ENCODE measurements around the gene ATP11A. TPM values are rescaled to one million over a fixed set of nuclear protein-coding genes. Genes with fewer than 3 reads are reported as not detected.
"Not testable (repeated sequence)": the region's sequence is repeated elsewhere in the genome, so short reads cannot be mapped to it uniquely, and the experiment has no call there.

The ATP11A gene
- total RNA-seq, 1 experiment from 2014 or later: 4.5 TPM

DNA sequence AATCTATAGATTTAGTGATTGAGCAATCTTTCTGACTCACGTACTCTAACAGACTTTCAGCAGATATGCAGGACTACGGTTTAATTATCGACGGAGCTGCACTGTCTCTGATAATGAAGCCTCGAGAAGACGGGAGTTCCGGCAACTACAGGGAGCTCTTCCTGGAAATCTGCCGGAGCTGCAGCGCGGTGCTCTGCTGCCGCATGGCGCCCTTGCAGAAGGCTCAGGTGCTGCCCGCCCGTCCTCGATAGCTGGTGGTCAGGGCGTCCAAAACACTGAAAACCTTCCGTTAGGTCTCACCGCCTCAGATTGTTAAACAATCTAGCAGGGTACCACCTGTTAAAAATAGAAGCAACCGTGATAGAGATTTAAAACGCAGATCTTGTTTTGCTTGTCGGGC lies 166.0 kb downstream of the ATP11A start:
- in situ Hi-C loops (cut with HindIII; ENCODE audit: low sequenced_read_pairs): no loop called here
- DNase-seq (ENCODE audit: low spot score): no peak

DNA sequence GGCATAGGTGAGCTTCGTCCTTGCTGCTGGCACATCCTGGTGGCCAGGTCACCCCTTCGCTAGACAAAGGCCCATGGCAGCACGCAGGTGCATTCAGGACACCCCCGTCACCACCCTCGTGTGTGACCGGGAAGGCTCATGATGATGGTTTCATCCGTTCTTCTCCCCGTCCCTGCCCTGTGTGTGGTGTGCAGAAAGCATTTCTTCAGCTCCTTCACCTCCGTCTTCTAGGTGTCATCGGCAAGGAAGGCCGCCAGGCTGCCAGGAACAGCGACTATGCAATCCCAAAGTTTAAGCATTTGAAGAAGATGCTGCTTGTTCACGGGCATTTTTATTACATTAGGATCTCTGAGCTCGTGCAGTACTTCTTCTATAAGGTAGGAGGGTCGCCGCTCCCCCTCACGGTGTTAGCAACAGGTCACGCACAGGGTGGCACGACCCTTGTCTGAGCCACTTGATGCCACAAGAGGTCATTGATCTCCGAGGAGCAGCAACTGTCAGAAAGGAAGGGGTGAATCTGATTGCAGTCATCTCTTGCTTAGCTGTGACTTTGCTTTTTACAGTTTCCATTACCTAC lies 168.2 kb downstream of the ATP11A start:
- in situ Hi-C loops (cut with HindIII; ENCODE audit: low sequenced_read_pairs): no loop called here
- no peak for DNase-seq (ENCODE audit: low spot score)

DNA sequence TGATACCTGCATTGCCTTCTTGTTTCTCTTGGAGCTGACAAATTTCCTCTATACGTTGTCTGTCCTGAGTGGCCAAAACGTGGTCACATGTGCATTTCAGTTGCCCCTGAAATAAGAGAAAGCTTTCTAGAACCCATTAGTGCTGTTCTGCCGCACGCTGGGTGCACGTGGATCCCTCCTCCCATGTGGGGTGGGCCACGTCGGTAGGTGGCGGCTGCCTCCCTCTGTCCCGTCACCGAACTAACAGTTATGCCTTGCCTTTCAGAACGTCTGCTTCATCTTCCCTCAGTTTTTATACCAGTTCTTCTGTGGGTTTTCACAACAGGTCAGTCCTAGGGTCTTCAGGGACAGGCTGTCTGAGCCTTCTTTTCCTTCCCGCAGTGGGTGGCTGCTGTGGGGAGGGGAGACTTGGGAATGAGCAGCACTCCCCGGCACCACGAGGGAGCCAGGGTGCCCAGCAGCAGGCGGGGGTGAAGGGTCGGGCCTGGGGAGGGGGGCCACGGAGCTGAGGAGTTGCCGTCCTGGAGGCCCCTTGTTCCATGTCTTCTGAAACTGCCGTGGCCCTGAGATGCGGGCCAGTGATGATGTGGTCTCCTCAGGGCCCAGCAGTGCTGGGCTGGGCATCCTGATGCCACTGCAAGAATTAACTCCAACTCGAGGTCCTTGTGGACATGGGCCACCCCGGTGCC lies 169.4 kb downstream of the ATP11A start:
- in situ Hi-C loops (cut with HindIII; ENCODE audit: low sequenced_read_pairs): no loop called here
- DNase-seq (ENCODE audit: low spot score): no peak

DNA sequence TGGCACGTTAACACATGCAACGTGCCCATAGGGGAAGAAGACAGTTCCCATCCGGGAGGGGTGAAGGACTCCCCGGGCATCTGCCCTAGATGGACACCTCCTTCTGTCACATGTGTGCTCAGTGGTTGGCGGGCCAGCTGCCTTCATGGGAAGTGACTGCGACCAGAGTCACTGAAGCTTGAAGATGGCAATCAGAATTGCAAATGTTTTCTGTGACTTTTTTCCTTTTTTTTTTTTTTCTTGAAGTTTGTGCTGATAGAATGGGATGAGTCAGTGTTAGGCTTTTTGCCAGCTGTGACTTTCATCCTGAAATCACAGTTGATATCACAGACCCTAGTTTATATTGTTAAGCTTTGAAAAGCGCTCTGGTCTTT lies 170.0 kb downstream of the ATP11A start:
- in situ Hi-C loops (cut with HindIII; ENCODE audit: low sequenced_read_pairs): no loop called here
- no peak for DNase-seq (ENCODE audit: low spot score)

DNA sequence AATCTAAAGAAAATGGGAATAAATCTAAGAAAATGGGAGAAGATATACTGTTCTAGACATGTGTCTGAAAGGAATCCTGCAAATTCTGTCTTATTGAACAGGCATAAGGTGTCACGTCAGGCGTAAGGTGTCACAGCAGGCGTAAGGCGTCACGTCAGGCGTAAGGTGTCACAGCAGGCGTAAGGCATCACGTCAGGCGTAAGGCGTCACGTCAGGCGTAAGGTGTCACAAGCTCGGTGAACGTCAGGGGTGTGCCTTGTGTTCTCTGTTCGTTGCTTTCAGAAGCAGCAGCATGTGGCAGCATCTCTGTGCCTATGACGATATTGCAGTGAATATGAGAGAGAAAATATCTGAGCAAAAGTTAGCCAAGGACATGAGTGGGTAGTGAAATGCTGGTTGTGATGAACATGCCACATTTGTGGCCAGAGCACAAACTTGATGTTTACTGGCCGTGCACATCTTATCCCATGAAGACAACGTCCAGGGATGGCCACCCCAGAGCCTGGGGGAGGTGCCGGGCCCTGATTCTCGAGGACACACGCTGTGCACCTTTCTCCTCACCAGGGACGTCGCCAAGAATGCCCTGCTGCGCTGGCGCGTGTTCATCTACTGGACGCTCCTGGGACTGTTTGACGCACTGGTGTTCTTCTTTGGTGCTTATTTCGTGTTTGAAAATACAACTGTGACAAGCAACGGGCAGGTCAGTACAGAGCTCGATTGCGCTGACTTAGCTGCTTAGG lies 172.2 kb downstream of the ATP11A start:
- in situ Hi-C loops (cut with HindIII; ENCODE audit: low sequenced_read_pairs): no loop called here
- DNase-seq (ENCODE audit: low spot score): no peak

DNA sequence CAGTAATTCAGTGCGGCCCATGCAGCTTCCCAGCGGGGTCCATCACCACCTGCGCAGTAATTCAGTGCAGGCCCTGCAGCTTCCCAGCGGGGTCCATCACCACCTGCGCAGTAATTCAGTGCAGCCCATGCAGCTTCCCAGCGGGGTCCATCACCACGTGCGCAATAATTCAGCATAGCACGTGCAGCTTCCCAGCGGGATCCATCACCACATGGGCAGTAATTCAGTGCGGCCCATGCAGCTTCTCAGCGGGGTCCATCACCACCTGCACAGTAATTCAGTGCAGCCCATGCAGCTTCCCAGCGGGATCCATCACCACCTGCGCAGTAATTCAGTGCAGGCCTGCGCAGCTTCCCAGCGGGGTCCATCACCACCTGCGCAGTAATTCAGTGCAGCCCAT lies 173.5 kb downstream of the ATP11A start:
- in situ Hi-C loops (cut with HindIII; ENCODE audit: low sequenced_read_pairs): not testable (repeated sequence)

DNA sequence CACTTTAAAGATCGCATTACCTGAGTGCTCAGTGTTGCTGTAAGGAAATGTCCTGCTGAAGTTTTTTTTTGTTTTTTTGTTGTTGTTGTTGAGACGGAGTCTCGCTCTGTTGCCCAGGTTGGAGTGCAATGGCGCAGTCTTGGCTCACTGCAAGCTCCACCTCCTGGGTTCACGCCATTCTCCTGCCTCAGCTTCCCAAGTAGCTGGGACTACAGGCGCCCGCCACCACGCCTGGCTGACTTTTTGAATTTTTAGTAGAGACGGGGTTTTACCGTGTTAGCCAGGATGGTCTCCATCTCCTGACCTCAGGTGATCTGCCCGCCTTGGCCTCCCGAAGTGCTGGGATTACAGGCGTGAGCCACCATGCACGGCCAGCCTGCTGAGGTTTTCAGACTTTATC lies 175.6 kb downstream of the ATP11A start:
- in situ Hi-C loops (cut with HindIII; ENCODE audit: low sequenced_read_pairs): not testable (repeated sequence)

More for the DNA sequence above, 173.5 kb downstream of the ATP11A start:
- not testable (repeated sequence) for DNase-seq (ENCODE audit: low spot score)

DNA sequence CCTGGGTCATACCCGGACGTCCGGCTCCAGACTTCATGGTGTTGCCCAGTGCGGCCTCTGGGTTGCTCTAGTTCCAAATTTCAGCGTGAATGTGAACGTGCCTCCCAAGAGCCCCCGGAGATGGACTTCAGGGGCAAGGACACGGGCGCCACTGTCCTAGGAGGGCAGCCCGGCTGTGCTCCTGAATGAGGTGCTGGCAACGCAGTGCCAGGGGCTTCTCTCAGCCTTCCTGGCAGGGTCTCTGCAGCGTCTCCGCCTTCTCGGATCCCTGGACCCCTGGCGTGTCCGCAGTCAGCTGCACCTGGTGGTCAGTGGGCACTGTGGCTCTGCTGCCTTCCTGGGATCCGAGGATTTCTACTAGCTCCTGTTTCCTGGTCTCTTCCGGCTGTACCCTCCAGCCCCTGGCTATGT lies 177.5 kb downstream of the ATP11A start:
- no peak for DNase-seq (ENCODE audit: low spot score)
- in situ Hi-C loops (cut with HindIII; ENCODE audit: low sequenced_read_pairs): no loop called here

More for the DNA sequence above, 175.6 kb downstream of the ATP11A start:
- not testable (repeated sequence) for DNase-seq (ENCODE audit: low spot score)

DNA sequence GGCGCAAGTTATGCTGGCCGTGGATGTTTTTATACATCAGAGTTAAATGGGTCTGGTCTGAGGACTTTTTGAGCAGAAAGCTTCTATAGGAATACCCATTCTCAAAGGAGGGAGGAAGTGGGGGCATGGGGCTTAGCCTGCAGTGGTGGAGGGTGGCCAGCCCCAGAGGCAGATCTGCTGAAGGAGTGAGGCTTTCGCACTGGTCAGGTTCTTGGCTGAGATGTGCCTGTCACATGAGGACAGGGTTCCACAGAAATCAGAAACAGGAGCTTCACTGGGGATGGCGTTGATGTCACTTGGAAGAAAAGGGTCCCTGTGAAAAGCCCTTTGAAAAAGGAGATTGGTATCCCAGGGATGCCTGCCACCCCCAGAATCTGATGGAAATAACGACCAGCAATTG lies 178.5 kb downstream of the ATP11A start:
- DNase-seq (ENCODE audit: low spot score): no peak
- in situ Hi-C loops (cut with HindIII; ENCODE audit: low sequenced_read_pairs): no loop called here

DNA sequence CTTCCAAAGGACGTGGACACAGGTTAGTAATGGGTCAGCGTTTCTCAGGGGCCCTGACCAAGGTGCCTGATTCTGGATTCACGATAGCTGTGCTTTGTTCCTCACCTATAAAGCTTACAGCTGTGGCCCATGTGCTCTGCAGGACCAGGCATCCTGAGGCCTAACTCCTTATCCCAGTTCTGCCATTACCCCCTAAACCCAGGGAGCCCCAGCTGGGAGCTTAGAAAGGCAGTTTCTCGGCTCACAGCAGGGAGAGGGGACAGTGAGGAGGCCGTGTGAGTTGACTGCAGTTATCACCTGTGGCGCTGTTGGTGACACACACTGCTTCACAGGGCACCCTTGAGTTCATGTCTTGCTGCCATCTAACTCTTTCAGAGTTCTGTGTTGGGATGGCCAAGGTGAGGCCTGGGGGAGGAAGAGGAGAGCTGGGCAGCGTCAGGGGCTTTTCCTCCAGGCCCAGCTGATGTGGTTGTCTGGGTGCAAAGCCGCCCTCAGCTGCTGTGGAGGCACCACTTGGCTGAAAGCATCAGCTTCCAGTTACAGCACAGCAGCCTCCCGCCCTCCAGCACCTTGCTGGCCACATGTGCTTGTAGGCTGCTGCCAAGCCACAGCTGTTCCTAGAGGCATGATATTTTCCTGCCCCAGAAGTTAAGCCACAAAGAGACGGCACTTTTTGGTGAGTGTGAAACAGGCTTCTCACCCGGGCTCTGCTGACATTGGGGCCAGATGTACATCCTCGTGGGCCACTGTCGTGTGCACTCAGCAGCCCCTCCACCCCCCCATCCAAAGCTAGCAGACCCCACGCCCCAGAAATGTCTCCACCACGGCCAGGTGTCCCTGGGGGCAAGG lies 179.6 kb downstream of the ATP11A start:
- in situ Hi-C loops (cut with HindIII; ENCODE audit: low sequenced_read_pairs): no loop called here
- no peak for DNase-seq (ENCODE audit: low spot score)

DNA sequence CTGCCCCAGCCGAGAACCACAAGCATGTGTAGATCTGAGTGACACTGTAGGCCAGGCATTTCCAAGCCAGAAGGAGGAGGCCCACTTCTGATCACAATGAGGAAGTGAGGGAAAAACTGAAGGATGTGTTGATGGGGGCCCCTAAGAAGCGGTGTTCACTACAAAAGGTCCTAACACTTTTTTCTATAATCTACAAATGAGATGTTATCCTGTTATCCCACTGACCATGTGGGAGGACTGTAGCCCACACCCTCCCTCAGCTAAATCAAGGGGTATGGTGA lies 180.2 kb downstream of the ATP11A start:
- in situ Hi-C loops (cut with HindIII; ENCODE audit: low sequenced_read_pairs): no loop called here
- no peak for DNase-seq (ENCODE audit: low spot score)

DNA sequence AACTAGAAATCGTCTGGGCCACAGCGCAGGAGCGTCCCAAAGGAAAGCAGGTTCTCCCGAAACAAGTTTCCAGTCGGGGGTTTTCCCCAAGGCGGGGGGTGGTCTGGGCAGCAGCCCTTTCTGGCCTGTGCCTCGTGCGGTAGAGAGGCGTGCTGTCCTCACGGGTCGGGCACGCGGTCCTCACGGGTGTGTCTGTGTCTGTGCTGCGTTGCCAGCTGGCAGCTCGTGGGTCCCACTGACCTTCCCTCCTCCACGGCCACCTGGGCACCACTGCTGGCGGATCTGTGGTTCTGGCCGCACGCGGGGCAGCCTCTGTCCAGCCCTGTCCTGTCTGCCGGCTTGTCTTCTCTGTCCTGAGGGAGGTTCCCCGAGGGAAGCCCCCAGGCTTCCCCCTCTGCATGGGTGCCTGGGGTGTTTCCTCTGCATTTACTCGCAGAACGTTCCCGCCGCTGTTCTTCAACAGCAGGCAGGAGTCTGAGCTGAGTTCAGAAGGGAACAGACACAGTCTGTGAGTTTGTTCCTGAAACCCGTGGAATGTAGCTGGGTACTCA lies 181.0 kb downstream of the ATP11A start:
- no peak for DNase-seq (ENCODE audit: low spot score)
- in situ Hi-C loops (cut with HindIII; ENCODE audit: low sequenced_read_pairs): no loop called here

DNA sequence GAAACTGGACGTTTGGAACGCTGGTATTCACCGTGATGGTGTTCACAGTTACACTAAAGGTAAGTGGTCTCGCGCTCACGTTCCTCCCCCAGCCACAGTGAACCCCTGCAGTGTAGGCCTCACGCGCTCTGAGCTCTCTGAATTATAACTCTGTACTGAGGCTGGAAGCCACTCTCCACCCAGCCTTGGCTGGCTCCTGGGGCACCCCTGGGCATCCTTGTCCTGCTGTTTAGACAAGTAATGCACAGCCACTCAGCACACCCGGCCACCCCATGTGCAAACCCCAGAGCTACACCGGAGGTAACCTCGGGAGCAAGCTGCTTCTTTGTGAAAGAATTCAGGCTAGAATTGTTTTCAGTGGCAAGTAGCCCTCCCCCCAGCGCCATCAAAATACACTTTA lies 181.9 kb downstream of the ATP11A start:
- in situ Hi-C loops (cut with HindIII; ENCODE audit: low sequenced_read_pairs): no loop called here
- DNase-seq (ENCODE audit: low spot score): no peak

DNA sequence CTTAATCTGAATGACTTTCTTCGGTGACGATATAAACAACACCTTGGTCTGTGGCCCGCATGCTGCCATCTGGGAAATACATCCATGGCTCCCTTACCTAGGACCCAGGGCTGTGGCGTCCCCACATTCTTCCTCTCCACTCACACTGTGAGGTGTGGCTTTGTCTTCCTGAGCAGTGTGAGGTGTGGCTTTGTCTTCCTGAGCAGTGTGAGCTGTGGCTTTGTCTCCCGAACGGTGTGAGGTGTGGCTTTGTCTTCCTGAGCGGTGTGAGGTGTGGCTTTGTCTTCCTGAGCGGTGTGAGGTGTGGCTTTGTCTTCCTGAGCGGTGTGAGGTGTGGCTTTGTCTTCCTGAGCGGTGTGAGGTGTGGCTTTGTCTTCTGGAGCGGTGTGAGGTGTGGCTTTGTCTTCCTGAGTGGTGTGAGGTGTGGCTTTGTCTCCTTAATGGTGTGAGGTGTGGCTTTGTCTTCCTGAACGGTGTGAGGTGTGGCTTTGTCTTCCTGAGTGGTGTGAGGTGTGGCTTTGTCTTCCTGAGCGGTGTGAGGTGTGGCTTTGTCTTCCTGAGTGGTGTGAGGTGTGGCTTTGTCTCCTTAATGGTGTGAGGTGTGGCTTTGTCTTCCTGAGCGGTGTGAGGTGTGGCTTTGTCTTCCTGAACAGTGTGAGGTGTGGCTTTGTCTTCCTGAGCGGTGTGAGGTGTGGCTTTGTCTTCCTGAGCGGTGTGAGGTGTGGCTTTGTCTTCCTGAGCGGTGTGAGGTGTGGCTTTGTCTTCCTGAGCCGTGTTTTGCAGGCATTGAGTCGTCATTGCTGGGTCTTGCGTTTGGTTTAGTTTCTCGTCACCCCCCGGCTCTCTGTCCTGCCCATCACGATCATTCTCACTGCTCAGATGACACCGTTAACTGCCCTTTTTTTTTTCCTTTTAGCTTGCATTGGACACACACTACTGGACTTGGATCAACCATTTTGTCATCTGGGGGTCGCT lies 183.1 kb downstream of the ATP11A start:
- in situ Hi-C loops (cut with HindIII; ENCODE audit: low sequenced_read_pairs); DNase-seq (ENCODE audit: low spot score): not testable (repeated sequence)

DNA sequence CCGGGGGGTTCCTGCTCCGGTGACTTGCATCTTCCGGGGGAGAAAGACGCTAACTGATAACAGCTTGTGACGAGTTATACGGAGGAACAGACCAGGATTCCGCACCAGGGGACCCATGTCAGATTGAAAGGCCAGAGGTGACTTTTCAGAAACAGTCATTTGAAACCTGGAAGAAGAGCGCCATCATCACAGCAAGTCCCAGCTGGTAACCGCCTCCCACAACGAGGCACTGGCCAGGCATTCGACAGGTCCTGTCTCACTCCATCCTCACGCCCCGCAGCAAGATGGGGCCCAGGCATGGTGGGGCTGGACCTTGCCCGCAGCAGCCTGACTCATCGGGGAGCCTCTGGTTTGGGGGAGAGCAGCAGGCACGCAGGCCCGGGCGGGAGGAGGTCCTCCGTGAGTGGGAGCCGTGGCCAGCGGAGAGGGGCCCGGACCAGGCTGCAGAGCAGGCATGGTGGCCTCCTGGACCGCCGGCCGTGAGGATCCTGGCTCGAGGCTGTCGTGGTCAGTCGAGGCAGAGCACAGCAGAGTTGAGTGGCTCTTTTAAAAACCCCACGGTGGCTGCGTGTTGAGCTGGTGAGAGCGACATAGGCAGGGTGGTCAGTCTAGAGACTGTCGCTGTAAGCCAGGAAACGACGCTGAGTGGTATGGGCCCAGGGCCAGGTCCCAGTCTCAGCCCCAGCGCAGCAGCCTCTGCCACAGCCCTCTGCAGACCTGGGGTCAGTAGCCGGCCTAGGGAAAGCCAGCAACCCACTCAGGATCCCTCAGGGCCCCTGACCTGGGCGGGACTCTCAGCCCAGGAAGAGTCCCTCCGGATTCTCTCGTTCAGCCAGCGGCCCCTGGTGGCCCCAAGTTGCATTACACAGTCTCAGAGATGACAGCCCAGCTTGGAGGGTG lies 184.3 kb downstream of the ATP11A start:
- peak; percentile 77 for DNase-seq (ENCODE audit: low spot score)
- in situ Hi-C loops (cut with HindIII; ENCODE audit: low sequenced_read_pairs): no loop called here

DNA sequence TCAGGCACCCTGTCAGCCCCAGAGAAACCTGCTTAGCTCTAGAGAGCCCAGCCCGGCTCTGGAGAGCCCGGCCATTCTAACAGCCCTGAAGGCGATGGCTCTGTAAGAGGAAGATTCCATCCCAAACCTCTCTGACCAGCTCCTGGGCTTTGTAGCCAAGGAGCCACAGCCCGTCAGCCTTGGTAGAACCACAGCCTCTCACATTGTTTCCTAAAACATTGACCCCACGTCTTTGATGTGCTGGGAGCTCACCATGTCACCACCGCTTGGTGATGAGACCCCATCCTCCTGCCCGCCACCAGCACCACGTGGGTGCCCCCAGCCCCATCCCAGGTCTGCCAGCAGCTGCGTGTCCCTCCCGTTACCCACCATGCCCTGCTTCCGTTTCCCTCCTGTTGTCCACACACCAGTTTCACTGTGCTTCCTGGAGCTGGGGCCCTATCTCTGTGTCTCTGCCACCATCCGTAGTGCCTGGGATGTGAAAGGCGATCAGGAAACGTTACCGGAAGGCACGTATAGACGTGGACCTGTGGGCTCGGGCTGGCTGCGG lies 185.0 kb downstream of the ATP11A start:
- in situ Hi-C loops (cut with HindIII; ENCODE audit: low sequenced_read_pairs): no loop called here
- no peak for DNase-seq (ENCODE audit: low spot score)

DNA sequence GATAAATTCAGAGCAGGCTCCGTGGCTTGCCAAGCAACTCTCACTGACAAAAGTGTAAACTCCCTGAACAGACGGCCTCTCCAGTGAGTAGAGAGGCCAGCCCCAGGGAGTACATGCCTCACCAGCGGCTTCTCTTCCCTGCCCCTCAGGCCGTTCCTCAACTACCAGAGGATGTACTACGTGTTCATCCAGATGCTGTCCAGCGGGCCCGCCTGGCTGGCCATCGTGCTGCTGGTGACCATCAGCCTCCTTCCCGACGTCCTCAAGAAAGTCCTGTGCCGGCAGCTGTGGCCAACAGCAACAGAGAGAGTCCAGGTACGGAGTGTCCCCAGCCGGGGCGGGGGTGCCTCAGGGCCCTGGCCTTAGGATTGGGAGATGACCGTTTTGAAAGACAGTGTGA lies 185.8 kb downstream of the ATP11A start:
- no peak for DNase-seq (ENCODE audit: low spot score)
- in situ Hi-C loops (cut with HindIII; ENCODE audit: low sequenced_read_pairs): no loop called here

Measured in G401 (cell line).